NB4 (cell line): ENCODE data around the gene MAP3K2.

ENCODE experiments used
- MYC ChIP-seq: IDR thresholded peaks from 2 replicates; pipeline ENCODE4 v1.6.1; 2011; ENCODE audit warnings: low read depth, low read length
- POLR2A ChIP-seq: IDR thresholded peaks from 2 replicates; pipeline ENCODE4 v1.6.1; 2011; ENCODE audit warnings: mild to moderate bottlenecking; ENCODE audit not compliant: insufficient read length; ENCODE audit errors: extremely low read depth
- TF ChIP-seq, protein P1 (sequence below): IDR thresholded peaks from 2 replicates; pipeline ENCODE4 v1.6.1; 2011; ENCODE audit warnings: low read depth, low read length
- TF ChIP-seq, protein P2 (sequence below): IDR thresholded peaks from one replicate; pipeline ENCODE4 v1.5.1; 2012; ENCODE audit warnings: low read depth, low read length

DNA sequence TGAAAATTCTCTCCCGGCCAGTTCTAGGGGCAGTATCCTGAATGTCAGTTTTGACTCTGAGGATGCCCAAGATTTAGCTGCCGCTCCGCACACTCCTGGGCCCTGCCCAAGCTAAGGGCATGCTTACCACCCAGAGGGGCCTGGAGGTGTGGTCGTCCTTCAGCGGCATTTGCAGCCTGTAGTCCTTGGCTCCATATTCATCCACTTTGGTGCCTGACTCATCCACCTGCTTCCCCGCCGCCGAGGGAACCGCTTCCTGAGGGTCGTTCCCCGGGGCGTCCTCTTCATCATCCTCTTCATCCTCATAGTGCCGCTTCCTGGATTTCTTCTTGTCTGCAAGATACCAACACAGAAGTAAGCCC lies 94.4 kb downstream of the MAP3K2 start:
- TF ChIP-seq POLR2A (no peak), MYC (no peak)
- TF ChIP-seq, protein P1, sequence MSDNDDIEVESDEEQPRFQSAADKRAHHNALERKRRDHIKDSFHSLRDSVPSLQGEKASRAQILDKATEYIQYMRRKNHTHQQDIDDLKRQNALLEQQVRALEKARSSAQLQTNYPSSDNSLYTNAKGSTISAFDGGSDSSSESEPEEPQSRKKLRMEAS: no peak
- TF ChIP-seq, protein P2, sequence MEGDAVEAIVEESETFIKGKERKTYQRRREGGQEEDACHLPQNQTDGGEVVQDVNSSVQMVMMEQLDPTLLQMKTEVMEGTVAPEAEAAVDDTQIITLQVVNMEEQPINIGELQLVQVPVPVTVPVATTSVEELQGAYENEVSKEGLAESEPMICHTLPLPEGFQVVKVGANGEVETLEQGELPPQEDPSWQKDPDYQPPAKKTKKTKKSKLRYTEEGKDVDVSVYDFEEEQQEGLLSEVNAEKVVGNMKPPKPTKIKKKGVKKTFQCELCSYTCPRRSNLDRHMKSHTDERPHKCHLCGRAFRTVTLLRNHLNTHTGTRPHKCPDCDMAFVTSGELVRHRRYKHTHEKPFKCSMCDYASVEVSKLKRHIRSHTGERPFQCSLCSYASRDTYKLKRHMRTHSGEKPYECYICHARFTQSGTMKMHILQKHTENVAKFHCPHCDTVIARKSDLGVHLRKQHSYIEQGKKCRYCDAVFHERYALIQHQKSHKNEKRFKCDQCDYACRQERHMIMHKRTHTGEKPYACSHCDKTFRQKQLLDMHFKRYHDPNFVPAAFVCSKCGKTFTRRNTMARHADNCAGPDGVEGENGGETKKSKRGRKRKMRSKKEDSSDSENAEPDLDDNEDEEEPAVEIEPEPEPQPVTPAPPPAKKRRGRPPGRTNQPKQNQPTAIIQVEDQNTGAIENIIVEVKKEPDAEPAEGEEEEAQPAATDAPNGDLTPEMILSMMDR: no peak
